Neural cell (in vitro differentiated cells): ENCODE measurements around the gene FHIT. TPM values are rescaled to one million over a fixed set of nuclear protein-coding genes. Genes with fewer than 3 reads are reported as not detected.

Source experiments
- H2AFZ ChIP-seq: fragments of 200-600, 300-800 bp; sonication (generic), shearing (Covaris generic); 2 replicates; pipeline ENCODE4 v1.6.0; 2014; ENCODE audit warnings: low read depth, mild to moderate bottlenecking, antibody characterized with exemption, low read length, moderate library complexity
- H3F3A ChIP-seq: fragments of 200-600 bp; shearing (Covaris generic); 2 replicates; pipeline ENCODE4 v1.6.1; 2016; ENCODE audit warnings: mild to moderate bottlenecking, moderate library complexity, mixed read lengths, antibody characterized with exemption, low read length; ENCODE audit not compliant: insufficient read depth, poor library complexity, severe bottlenecking
- H3K27ac ChIP-seq: fragments of 200-600, 300-800 bp; sonication (generic), shearing (Covaris generic); 2 replicates; pipeline ENCODE4 v1.5.1; 2014; ENCODE audit warnings: mild to moderate bottlenecking, low read length, moderate library complexity
- H3K27me3 ChIP-seq: fragments of 300-800, 200-600 bp; sonication (generic), shearing (Covaris generic); 2 replicates; pipeline ENCODE4 v1.6.0; 2014; ENCODE audit warnings: mild to moderate bottlenecking, low read depth, low read length, moderate library complexity; ENCODE audit not compliant: insufficient read depth
- H3K36me3 ChIP-seq: fragments of 300-800, 200-600 bp; sonication (generic), shearing (Covaris generic); 2 replicates; pipeline ENCODE4 v1.5.1; 2014; ENCODE audit warnings: mild to moderate bottlenecking, antibody characterized with exemption, low read length, moderate library complexity; ENCODE audit not compliant: insufficient read depth
- H3K4me2 ChIP-seq: fragments of 300-800, 200-600 bp; sonication (generic), shearing (Covaris generic); 2 replicates; pipeline ENCODE4 v1.6.0; 2014; ENCODE audit warnings: mild to moderate bottlenecking, low read length
- H3K4me3 ChIP-seq: fragments of 300-800, 200-600 bp; sonication (generic), shearing (Covaris generic); 2 replicates; pipeline ENCODE4 v1.5.1; 2014; ENCODE audit warnings: mild to moderate bottlenecking, low read length, moderate library complexity
- H3K79me2 ChIP-seq: fragments of 200-600 bp; shearing (Covaris generic); replicated peaks from 2 replicates; pipeline ENCODE4 v1.6.0; 2014; ENCODE audit warnings: mild to moderate bottlenecking, low read length, moderate library complexity; ENCODE audit not compliant: insufficient read depth
- H3K9ac ChIP-seq: fragments of 300-800, 200-600 bp; sonication (generic), shearing (Covaris generic); 2 replicates; pipeline ENCODE4 v1.6.1; 2016; ENCODE audit warnings: mild to moderate bottlenecking, low read length, mixed read lengths
- H3K9me2 ChIP-seq: fragments of 200-600 bp; shearing (Covaris generic); 2 replicates; pipeline ENCODE4 v1.6.1; 2016; ENCODE audit warnings: mild to moderate bottlenecking, low read length, mixed read lengths; ENCODE audit not compliant: insufficient read depth
- H3K9me3 ChIP-seq: fragments of 200-600, 300-800 bp; sonication (generic), shearing (Covaris generic); 2 replicates; pipeline ENCODE4 v1.6.1; 2016; ENCODE audit warnings: mild to moderate bottlenecking, mixed run types, low read length, moderate library complexity, mixed read lengths
- H4K20me1 ChIP-seq: fragments of 200-600 bp; shearing (Covaris generic); 2 replicates; pipeline ENCODE4 v1.6.1; 2016; ENCODE audit warnings: mild to moderate bottlenecking, mixed run types; ENCODE audit not compliant: insufficient read depth
- CTCF ChIP-seq: fragments of 450-650 bp; IDR thresholded peaks from 2 replicates; pipeline ENCODE4 v1.5.1; 2014; ENCODE audit warnings: antibody characterized with exemption, mild to moderate bottlenecking, moderate library complexity; ENCODE audit not compliant: poor library complexity, severe bottlenecking
- EP300 ChIP-seq: fragments of 450-650 bp; conservative IDR thresholded peaks from 2 replicates; pipeline ENCODE4 v1.6.1; 2014; ENCODE audit warnings: antibody characterized with exemption, mild to moderate bottlenecking, moderate library complexity; ENCODE audit not compliant: poor library complexity, severe bottlenecking
- EZH2 ChIP-seq: fragments of 200-600, 300-800 bp; shearing (Covaris generic), sonication (generic); IDR thresholded peaks from 2 replicates; pipeline ENCODE4 v1.6.1; 2014; ENCODE audit warnings: antibody characterized with exemption, low read length, borderline replicate concordance, mild to moderate bottlenecking; ENCODE audit not compliant: insufficient read depth, poor library complexity, severe bottlenecking
- MXI1 ChIP-seq: fragments of 450-650 bp; conservative IDR thresholded peaks from 2 replicates; pipeline ENCODE4 v1.6.1; 2014; ENCODE audit warnings: antibody characterized with exemption, mild to moderate bottlenecking; ENCODE audit not compliant: poor library complexity, severe bottlenecking
- POLR2AphosphoS5 ChIP-seq: IDR thresholded peaks from 2 replicates; pipeline ENCODE4 v1.6.1; 2012
- RAD21 ChIP-seq: fragments of 450-650 bp; conservative IDR thresholded peaks from 2 replicates; pipeline ENCODE4 v1.6.1; 2014; ENCODE audit warnings: antibody characterized with exemption, mild to moderate bottlenecking, moderate library complexity
- REST ChIP-seq: IDR thresholded peaks from 2 replicates; pipeline ENCODE4 v1.6.1; 2012; ENCODE audit warnings: borderline replicate concordance
- SMC3 ChIP-seq: fragments of 450-650 bp; conservative IDR thresholded peaks from 2 replicates; pipeline ENCODE4 v1.6.1; 2014; ENCODE audit warnings: antibody characterized with exemption, mild to moderate bottlenecking, moderate library complexity; ENCODE audit not compliant: poor library complexity
- TAF1 ChIP-seq: IDR thresholded peaks from 2 replicates; pipeline ENCODE4 v1.6.1; 2012; ENCODE audit warnings: low read depth
- polyA plus RNA-seq: library from polyadenylated mRNA; depleted of rRNA; stranded (reverse); fragments of >200 nt; gene quantifications from 2 replicates; pipeline ENCODE4 v1.2.3, GENCODE V29; 2014

FHIT gene
- polyA plus RNA-seq, 1 donor from 2014 or later = not detected

GRCh38 chr3:60090548-60090947, 1160.7 kb downstream of the FHIT start:
- H3K4me3 ChIP-seq = no peak overlapping the region
- no peaks in the 10 kb centered on the region for H3K36me3 ChIP-seq
- no peak overlapping the region for H2AFZ ChIP-seq
- H3K27ac ChIP-seq = no peak overlapping the region
- H3F3A ChIP-seq = no peaks in the 10 kb centered on the region
- H4K20me1 ChIP-seq = no peaks in the 10 kb centered on the region
- H3K4me2 ChIP-seq = no peak overlapping the region
- no peaks in the 10 kb centered on the region for H3K9me2 ChIP-seq
- H3K27me3 ChIP-seq = no peaks in the 10 kb centered on the region
- H3K79me2 ChIP-seq = no peaks in the 10 kb centered on the region
- H3K9ac ChIP-seq = no peak overlapping the region
- TF ChIP-seq EP300 = no peak
- TF ChIP-seq EZH2 = no peak
- TF ChIP-seq POLR2AphosphoS5 = no peak
- TF ChIP-seq MXI1 = no peak
- TF ChIP-seq CTCF = no peak
- no peak for TF ChIP-seq TAF1
- no peak for TF ChIP-seq SMC3
- TF ChIP-seq REST = no peak
- no peak for TF ChIP-seq RAD21
- no peaks in the 10 kb centered on the region for H3K9me3 ChIP-seq

GRCh38 chr3:60086811-60087210, 1164.4 kb downstream of the FHIT start:
- peaks cover 3% of the 10 kb centered on the region for H3K9me3 ChIP-seq
- H3K36me3 ChIP-seq = no peaks in the 10 kb centered on the region
- H3K4me2 ChIP-seq = no peak overlapping the region
- no peak for TF ChIP-seq TAF1
- no peak for TF ChIP-seq SMC3
- no peak for TF ChIP-seq REST
- no peak for TF ChIP-seq EP300
- TF ChIP-seq CTCF = no peak
- H3K9ac ChIP-seq = no peak overlapping the region
- H2AFZ ChIP-seq = no peak overlapping the region
- H3K9me2 ChIP-seq = no peaks in the 10 kb centered on the region
- H3K79me2 ChIP-seq = no peaks in the 10 kb centered on the region
- no peaks in the 10 kb centered on the region for H3F3A ChIP-seq
- no peaks in the 10 kb centered on the region for H3K27me3 ChIP-seq
- H4K20me1 ChIP-seq = no peaks in the 10 kb centered on the region
- H3K4me3 ChIP-seq = no peak overlapping the region
- H3K27ac ChIP-seq = no peak overlapping the region
